HG03520 (cell line): ENCODE data around the gene PRSS21.

Experiments used
- ATAC-seq: cut with Tn5 transposase; IDR thresholded peaks from one replicate; pipeline ENCODE4 v1.9.1; 2021; ENCODE audit warnings: mild to moderate bottlenecking, moderate library complexity; ENCODE audit not compliant: unreplicated experiment

The PRSS21 gene

DNA sequence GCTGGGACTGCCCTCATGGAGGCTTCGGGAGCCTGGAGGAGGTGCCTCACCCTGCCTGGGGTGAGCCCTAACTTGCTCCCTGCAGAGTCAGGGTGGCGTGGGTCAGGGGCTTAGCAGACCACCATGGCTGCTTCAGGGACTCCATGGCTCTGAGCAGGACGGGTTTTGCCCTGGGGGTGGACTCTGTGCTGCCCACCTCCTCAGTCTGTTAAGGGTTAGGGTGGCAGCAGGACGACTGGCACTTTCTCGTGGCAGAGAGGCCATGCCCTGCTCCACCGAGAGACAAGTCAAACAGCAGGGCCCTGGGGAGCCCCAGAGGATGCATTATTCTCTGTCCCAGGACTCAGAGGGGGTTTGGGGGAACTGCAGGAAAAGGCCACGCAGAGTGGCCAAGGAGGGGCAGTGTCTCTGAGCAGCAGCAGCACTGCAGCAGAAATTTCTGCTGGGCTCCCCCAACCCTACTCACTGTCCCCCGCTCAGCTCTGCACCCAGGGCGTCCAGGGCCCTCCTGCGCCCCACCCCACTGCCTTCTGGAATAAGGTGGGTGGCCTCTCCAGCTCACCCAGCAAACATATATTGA lies 42.7 kb downstream of the PRSS21 start:
- ATAC-seq: no peak

DNA sequence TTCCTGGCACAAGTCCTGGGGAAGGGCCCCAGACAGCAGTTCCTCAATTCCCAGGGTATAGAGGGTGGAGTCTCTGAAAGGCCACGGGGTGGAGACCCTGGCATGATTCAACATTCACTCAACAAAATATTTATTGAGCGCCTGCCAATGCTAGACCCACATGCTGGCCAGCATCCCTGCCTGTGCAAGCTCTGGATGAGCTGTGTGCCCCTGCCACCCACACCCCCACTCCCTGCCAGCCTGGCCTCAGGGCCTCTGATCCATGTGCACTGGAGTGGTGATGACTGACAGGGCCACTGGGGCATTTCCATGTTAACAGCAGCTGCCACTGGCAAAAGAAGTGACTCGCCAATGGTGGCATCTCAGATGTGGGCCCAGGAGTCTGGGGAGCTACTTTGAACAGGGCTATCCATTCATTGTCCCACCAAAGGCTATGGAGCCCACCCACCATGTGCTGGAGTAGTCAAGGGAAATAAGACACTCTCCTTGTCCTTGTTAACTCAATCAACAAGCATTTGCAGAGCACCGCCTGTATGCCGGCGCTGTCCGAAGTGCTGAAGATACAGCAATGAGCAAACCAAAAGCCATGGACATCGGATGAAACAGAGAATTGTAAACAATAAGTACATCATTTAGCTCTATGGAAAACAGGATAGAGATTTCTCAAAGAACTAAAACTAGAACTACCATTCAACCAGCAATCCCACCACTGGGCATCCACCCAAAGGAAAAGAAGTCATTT lies 44.0 kb downstream of the PRSS21 start:
- ATAC-seq: no peak

DNA sequence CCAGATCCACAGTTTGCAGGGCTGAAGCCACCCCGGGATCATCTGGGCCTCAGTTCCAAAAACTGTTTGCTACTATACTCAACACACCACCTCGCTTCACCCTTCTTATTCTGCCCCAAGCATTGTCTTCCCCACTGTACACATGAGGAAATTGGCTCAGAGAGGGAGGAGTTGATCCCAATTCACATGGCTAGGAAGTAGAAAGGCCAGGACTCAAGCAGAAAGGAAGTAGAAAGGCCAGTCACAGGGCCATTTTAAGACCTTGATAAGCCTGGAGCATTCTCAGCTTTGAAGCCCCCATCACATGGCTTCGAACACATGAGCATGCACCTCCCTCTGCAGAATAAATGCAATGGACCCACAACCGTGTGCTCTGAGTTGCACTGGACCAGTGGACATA lies 48.6 kb downstream of the PRSS21 start:
- no peak for ATAC-seq

DNA sequence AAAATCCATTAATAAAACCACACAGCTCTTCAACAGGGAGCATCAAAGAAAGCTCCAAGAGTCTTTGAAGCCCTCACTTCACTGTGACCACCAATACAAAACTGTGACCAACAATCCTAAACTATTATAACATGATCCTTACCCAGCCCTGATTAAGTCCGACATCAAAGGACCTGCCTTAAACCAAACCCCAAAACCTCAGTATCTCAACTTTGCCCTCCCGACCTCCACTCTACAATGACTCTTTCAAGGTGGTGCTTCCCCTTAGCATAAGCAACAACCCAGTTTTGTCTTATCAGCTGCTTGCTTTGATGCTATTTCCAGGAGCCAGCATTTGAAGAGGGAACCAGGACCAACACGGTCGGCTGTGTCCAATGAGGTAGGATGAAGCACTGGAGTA lies 49.4 kb downstream of the PRSS21 start:
- no peak for ATAC-seq

DNA sequence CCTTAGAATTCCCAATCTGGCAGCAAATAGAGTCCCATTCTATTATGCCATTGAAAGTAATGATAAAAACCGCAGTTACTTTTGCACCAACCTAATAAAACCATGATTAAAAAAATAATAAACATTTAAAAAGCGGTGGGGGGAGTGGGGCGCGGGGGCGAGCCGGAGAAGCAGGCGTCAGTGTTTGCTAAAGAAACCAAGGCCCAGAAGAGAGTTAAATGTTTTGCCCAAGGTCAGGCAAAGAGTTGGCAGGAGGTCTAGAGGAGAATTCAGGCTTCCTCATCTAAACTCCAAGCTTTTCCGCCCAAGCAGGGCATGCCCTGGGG lies 50.6 kb downstream of the PRSS21 start:
- ATAC-seq: no peak

DNA sequence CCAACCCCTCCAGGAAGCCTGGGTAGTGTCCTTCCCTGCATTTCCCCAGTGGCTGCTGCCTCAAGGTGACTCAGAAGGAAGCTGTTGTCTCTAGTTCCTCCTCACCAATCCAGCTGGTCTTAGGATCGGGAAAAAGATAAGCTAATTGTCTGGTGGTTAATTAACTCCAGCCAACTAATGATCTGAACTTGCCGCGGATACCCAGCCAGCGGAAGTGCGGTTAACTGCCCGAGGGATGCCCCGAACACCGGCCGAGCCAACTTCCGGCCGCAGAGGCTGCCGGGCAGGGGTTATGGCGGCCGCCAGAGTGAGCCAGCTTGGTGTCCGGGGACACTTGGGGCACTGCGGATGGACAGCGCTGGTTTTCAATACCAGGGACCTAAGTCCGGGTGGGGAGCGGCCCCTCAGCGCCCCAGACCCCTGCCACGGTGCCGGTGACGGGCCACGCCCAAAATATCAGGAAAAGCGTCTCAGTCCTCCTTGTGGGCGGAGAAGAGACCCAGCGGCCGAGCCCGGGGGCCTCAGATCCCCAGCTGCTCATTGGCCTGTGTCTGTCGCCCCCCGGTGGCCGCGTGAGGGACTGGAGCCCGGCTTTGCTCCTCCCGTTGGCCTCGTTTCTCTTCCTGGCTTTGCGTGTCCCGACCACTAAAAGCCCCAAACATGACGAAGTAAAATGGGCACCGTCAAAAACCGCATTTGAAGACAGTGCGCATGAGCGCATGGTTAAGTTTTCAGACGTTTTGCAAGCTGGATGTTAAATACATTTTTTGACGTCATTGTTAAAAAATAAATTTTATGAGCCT lies 51.2 kb downstream of the PRSS21 start:
- ATAC-seq: peak; percentile 72
